Esophagus muscularis mucosa (tissue), 4 donors: ENCODE results near the gene SMIM11. TPM values are rescaled to one million over a fixed set of nuclear protein-coding genes. Genes with fewer than 3 reads are reported as not detected.

Experiments used
- DNase-seq: peaks from one replicate; pipeline ENCODE4 v3.0.0-alpha.2; 2017; ENCODE audit errors: extremely low spot score
- H3K27ac ChIP-seq, 4 donors: fragments of 200-600 bp; sonication (generic); replicated peaks in 1 of 4; 1 replicate in 3 of 4; 2 replicates in 1 of 4; pipeline ENCODE4 v1.5.1; 2016 to 2019; ENCODE audit warnings: mild to moderate bottlenecking in 1 of 4
- H3K27me3 ChIP-seq, 4 donors: fragments of 200-600 bp; sonication (generic); one replicate each; pipeline versions ENCODE4 v1.5.1 to v1.6.0; 2016 to 2019
- H3K36me3 ChIP-seq, 4 donors: fragments of 200-600 bp; sonication (generic); one replicate each; pipeline ENCODE4 v1.5.1; 2016 to 2019
- H3K4me1 ChIP-seq, 4 donors: fragments of 200-600 bp; sonication (generic); one replicate each; pipeline ENCODE4 v1.5.1; 2016 to 2019
- H3K4me3 ChIP-seq, 4 donors: fragments of 200-600 bp; sonication (generic); 1 replicate in 2 of 4; 2 replicates in 2 of 4; pipeline ENCODE4 v1.5.1; 2016 to 2019; ENCODE audit warnings: mild to moderate bottlenecking in 4 of 4, moderate library complexity in 1 of 4
- H3K9me3 ChIP-seq, 4 donors: fragments of 200-600 bp; sonication (generic); 1 replicate in 3 of 4; 2 replicates in 1 of 4; pipeline ENCODE4 v1.5.1; 2016 to 2019
- EP300 ChIP-seq: sonication (generic); formaldehyde crosslinking; IDR thresholded peaks from one replicate; pipeline ENCODE4 v1.6.1; 2017; ENCODE audit warnings: antibody characterized with exemption
- POLR2A ChIP-seq: fragments of 450-650 bp; IDR thresholded peaks from one replicate; pipeline ENCODE4 v1.6.1; 2017; ENCODE audit warnings: antibody characterized with exemption, moderate library complexity, mild to moderate bottlenecking, low read depth
- POLR2AphosphoS5 ChIP-seq, 2 donors: sonication (generic); formaldehyde crosslinking; IDR thresholded peaks; one replicate each; pipeline ENCODE4 v1.6.1; 2017; ENCODE audit warnings: antibody characterized with exemption in 2 of 2
- WGBS: methylation state at CpG from one replicate; pipeline ENCODE4 v1.1.5; 2018; 5-methylcytosine and 5-hydroxymethylcytosine counted together
- intact Hi-C: fragments of 100-400 bp; cut with DNase I; formaldehyde crosslinking; loops from one replicate; pipeline ENCODE4 v1.15.1; 2023
- total RNA-seq, 4 donors: library from RNA; depleted of rRNA; stranded (reverse); fragments of >200 nt; gene quantifications; one replicate each; pipeline versions ENCODE4 v1.1.0 to v1.2.1, GENCODE V29; 2016
- TF ChIP-seq, protein P1 (sequence below), 3 experiments: fragments of 200-600 bp in 2 of 3; fragments of 450-650 bp in 1 of 3; sonication (generic) in 2 of 3; IDR thresholded peaks; one replicate each; pipeline ENCODE4 v1.5.1; 2017 to 2019; ENCODE audit warnings: antibody characterized with exemption in 3 of 3, mild to moderate bottlenecking in 2 of 3, moderate library complexity in 1 of 3

SMIM11 gene
- total RNA-seq, 4 donors from 2014 or later = 2.3 to 12.4 (median 9.6) TPM

DNA sequence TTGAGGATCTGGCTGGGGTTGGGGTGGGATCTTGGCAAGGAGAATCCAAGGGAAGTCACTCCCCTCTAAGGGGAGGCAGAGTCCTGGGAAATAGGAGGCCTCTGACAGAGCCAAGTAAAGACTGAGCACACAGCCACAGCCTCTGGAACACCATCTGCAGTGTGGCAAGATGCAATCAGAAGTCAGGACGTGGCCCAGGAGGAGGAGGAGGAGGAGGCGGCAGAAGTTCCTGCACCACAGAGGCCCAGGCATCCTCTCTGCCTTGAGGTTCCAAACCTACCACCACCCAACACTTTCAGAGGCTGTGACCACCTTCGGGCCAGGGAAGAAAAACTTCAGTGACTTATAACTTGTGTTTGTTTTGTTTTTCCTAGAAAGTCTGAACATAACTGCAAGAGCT, 35.2 kb upstream of the SMIM11 start:
- Histone ChIP-seq H3K27ac (no peak overlapping the region), H3K4me1 (peaks cover 17 to 31% (median 26%) of the 10 kb centered on the region in 4 donors), H3K4me3 (no peak overlapping the region), H3K9me3 (no peaks in the 10 kb centered on the region), H3K27me3 (no peaks in the 10 kb centered on the region), H3K36me3 (no peaks in the 10 kb centered on the region)
- TF ChIP-seq, protein P1, sequence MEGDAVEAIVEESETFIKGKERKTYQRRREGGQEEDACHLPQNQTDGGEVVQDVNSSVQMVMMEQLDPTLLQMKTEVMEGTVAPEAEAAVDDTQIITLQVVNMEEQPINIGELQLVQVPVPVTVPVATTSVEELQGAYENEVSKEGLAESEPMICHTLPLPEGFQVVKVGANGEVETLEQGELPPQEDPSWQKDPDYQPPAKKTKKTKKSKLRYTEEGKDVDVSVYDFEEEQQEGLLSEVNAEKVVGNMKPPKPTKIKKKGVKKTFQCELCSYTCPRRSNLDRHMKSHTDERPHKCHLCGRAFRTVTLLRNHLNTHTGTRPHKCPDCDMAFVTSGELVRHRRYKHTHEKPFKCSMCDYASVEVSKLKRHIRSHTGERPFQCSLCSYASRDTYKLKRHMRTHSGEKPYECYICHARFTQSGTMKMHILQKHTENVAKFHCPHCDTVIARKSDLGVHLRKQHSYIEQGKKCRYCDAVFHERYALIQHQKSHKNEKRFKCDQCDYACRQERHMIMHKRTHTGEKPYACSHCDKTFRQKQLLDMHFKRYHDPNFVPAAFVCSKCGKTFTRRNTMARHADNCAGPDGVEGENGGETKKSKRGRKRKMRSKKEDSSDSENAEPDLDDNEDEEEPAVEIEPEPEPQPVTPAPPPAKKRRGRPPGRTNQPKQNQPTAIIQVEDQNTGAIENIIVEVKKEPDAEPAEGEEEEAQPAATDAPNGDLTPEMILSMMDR (IDR thresholded peaks at IDR 0.05) = no peak
- TF ChIP-seq POLR2AphosphoS5 (IDR thresholded peaks at IDR 0.05) (no peak), EP300 (no peak), POLR2A (no peak)
- no peak for DNase-seq
- intact Hi-C loops = no loop called here
- WGBS = 92% methylated on average over 3 of the region's 3 CpGs

DNA sequence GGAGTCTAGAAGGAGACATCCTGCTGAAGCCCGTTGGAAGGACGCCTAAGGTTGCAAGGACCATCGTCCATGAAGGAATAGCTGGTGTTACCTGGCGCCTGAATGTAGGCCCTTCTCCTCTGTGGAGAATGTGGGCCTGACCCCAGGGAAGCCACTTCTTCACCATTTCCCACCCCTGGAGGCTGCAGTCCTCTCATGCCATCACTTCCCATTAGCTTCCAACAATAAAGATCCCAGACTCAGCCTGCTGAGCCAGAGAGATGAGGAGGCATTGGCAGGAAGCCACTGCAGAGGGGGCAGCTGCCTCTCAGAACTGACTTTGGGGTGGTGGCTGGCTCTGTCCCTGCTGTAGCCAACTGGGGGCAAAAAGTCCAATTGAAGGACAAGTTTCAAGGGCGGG, 32.8 kb upstream of the SMIM11 start:
- no peaks in the 10 kb centered on the region for H3K27me3 ChIP-seq
- intact Hi-C loops = no loop called here
- H3K36me3 ChIP-seq = no peaks in the 10 kb centered on the region
- no peaks in the 10 kb centered on the region for H3K9me3 ChIP-seq
- no peak for TF ChIP-seq POLR2A
- peaks cover 24 to 39% (median 36%) of the 10 kb centered on the region in 4 donors for H3K4me1 ChIP-seq
- 98% methylated on average over 4 of the region's 5 CpGs for WGBS
- no peak overlapping the region for H3K4me3 ChIP-seq
- no peak overlapping the region for H3K27ac ChIP-seq
- DNase-seq = no peak

DNA sequence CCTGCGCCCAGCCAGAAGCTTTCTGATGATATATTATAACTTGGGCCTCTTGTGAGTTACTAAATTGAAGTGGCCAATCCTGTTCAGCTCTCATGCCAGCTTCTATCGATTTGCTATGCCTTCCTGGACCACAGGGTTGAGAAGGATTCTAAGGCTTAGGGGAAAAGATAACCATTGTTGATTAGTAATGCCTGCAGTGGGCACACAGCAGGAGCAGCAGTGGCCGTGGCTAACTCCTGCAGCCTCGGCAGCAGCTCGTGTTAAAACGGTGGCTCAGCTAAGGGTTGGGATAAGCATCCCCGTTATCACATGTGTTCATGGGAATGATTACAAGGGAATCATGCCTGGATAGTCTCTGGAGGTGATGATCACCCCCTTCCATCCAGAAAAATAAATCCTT, 32.0 kb upstream of the SMIM11 start:
- 78% methylated on average over 5 of the region's 7 CpGs for WGBS
- Histone ChIP-seq H3K9me3 (no peaks in the 10 kb centered on the region), H3K4me3 (no peak overlapping the region), H3K27ac (no peak overlapping the region), H3K36me3 (no peaks in the 10 kb centered on the region), H3K27me3 (no peaks in the 10 kb centered on the region), H3K4me1 (peaks cover 24 to 42% (median 39%) of the 10 kb centered on the region in 4 donors)
- intact Hi-C loops = no loop called here
- DNase-seq = no peak
- TF ChIP-seq POLR2A (no peak), EP300 (no peak), POLR2AphosphoS5 (IDR thresholded peaks at IDR 0.05) (no peak)
- TF ChIP-seq, protein P1 (IDR thresholded peaks at IDR 0.05) = no peak

DNA sequence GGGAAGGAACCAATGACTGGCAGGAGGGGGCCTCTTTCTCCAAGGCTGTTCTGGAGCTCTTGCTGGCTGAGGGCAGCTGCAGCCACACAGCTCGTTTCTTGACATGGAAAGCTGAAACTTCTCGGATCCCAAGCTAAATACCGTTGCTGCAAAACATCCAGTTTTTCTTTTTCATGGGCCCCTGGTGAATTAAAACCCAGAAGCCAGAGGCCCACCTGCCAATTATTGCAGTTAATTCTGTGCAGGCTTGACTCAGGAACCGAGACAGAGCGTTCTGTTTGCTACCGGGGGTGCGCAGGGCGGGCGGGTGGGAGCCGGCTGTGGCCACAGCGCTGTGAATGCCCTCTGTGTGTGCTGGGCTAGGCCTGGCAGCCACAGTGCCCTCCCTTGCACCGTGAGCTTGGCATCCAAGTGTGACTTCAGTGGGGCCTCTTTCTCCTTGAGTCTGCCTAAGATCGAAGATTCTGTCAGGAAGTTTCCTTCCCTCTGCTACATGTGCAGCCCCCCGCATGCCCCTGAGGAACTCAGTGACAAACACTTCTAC, 31.4 kb upstream of the SMIM11 start:
- H3K9me3 ChIP-seq = no peaks in the 10 kb centered on the region
- H3K36me3 ChIP-seq = no peaks in the 10 kb centered on the region
- no peak overlapping the region for H3K4me3 ChIP-seq
- H3K27me3 ChIP-seq = no peaks in the 10 kb centered on the region
- peaks cover 24 to 42% (median 39%) of the 10 kb centered on the region in 4 donors for H3K4me1 ChIP-seq
- 87% methylated on average over 5 of the region's 14 CpGs for WGBS
- peak overlapping the region in 2 of 4 donors; percentile 16 to 26 for H3K27ac ChIP-seq
- intact Hi-C loops = no loop called here
- TF ChIP-seq EP300 (no peak), POLR2AphosphoS5 (IDR thresholded peaks at IDR 0.05) (no peak), POLR2A (no peak)
- TF ChIP-seq, protein P1 (IDR thresholded peaks at IDR 0.05) = no peak
- no peak for DNase-seq

DNA sequence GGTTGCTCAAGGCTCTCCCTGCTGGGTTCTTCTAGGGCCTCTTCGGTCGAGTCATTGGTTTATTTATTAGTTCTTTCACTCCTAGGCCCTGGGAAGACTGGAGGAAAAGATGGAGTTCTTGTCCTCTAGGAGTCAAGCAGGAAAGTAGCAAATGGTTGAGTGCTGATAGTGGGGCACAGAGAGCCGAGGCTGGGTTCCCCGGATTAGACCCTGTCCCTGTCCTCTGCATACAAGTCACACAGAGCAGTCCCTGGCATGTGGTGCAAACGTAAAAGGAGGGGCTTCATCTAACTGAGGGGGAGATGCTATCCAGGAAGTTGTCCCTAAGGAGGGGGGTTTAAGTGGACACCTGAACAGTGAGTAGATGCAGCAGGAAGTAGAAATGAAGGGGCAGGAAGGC, 30.7 kb upstream of the SMIM11 start:
- 95% methylated on average over 5 of the region's 5 CpGs for WGBS
- intact Hi-C loops = no loop called here
- no peak overlapping the region for H3K4me3 ChIP-seq
- no peak for DNase-seq
- no peaks in the 10 kb centered on the region for H3K27me3 ChIP-seq
- H3K36me3 ChIP-seq = no peaks in the 10 kb centered on the region
- H3K27ac ChIP-seq = peak overlapping the region in 2 of 4 donors; percentile 16 to 26
- no peaks in the 10 kb centered on the region for H3K9me3 ChIP-seq
- TF ChIP-seq POLR2A = no peak
- no peak for TF ChIP-seq EP300
- TF ChIP-seq POLR2AphosphoS5 (IDR thresholded peaks at IDR 0.05) = no peak
- TF ChIP-seq, protein P1 (IDR thresholded peaks at IDR 0.05) = no peak
- peaks cover 24 to 42% (median 39%) of the 10 kb centered on the region in 4 donors for H3K4me1 ChIP-seq
